IMR-90 (cell line): ENCODE data around the gene ADAM12. TPM values are rescaled to one million over a fixed set of nuclear protein-coding genes. Genes with fewer than 3 reads are reported as not detected.

Experiments
- ATAC-seq: fragments of 200-7000 bp; cut with Tn5 transposase; 2 replicates; pipeline ENCODE4 v1.9.1; 2020; ENCODE audit warnings: low read depth, mild to moderate bottlenecking, moderate library complexity
- BruUV-seq: library from RNA; stranded (reverse); fragments of 400-500 nt; replicated peaks from 2 replicates; lab custom pipeline; 2021; lab: Mats Ljungman, UMichigan
- CTCF ChIA-PET: fragments of 300-600 bp; formaldehyde crosslinking; extraction: SDS; loops from one replicate; lab custom pipeline; 2021; ENCODE audit warnings: antibody characterized with exemption; lab: Yijun Ruan, JAX
- POLR2A ChIA-PET: fragments of 300-600 bp; sonication (Branson Sonifier 250); formaldehyde crosslinking; loops from one replicate; lab custom pipeline; 2022; ENCODE audit warnings: antibody characterized with exemption; ENCODE audit not compliant: unreplicated experiment; lab: Charles Lee
- DNase-seq: peaks from one replicate; pipeline ENCODE4 v3.0.0; 2013
- H2AFZ ChIP-seq: replicated peaks from 2 replicates; pipeline ENCODE3; 2013; ENCODE audit warnings: low read length, mild to moderate bottlenecking; ENCODE audit not compliant: poor library complexity
- H2AK5ac ChIP-seq: 2 replicates; pipeline ENCODE4 v1.6.1; 2013; ENCODE audit warnings: low read depth, low read length, inconsistent platforms
- H2AK9ac ChIP-seq: replicated peaks from 2 replicates; pipeline ENCODE3; 2013; ENCODE audit warnings: mild to moderate bottlenecking, low read depth, low read length, moderate library complexity; ENCODE audit not compliant: poor library complexity
- H2BK120ac ChIP-seq: 2 replicates; pipeline ENCODE4 v1.6.1; 2013; ENCODE audit warnings: low read depth, low read length, inconsistent platforms
- H2BK15ac ChIP-seq: 3 replicates; pipeline ENCODE4 v1.6.1; 2013; ENCODE audit warnings: low read depth, low read length, inconsistent platforms
- H2BK20ac ChIP-seq: 2 replicates; pipeline ENCODE4 v1.6.1; 2013; ENCODE audit warnings: low read depth, mild to moderate bottlenecking, inconsistent platforms, low read length, moderate library complexity
- H2BK5ac ChIP-seq: 2 replicates; pipeline ENCODE4 v1.6.1; 2013; ENCODE audit warnings: mild to moderate bottlenecking, low read depth, low read length, inconsistent platforms; ENCODE audit not compliant: poor library complexity, severe bottlenecking
- H3K14ac ChIP-seq: replicated peaks from 2 replicates; pipeline ENCODE4 v1.6.1; 2013; ENCODE audit warnings: low read depth, low read length, inconsistent platforms
- H3K18ac ChIP-seq: 2 replicates; pipeline ENCODE4 v1.6.1; 2013; ENCODE audit warnings: low read depth, low read length, control low read depth
- H3K23ac ChIP-seq: 2 replicates; pipeline ENCODE4 v1.6.1; 2013; ENCODE audit warnings: low read depth, low read length, inconsistent platforms
- H3K27ac ChIP-seq: 2 replicates; pipeline ENCODE4 v1.5.1; 2013; ENCODE audit warnings: mild to moderate bottlenecking, control low read depth, low read length; ENCODE audit not compliant: insufficient read depth
- H3K27me3 ChIP-seq: 2 replicates; pipeline ENCODE4 v1.6.1; 2013; ENCODE audit warnings: low read length; ENCODE audit not compliant: control insufficient read depth, insufficient read depth
- H3K36me3 ChIP-seq: 2 replicates; pipeline ENCODE4 v1.6.1; 2013; ENCODE audit warnings: low read length, mixed read lengths; ENCODE audit not compliant: control insufficient read depth, insufficient read depth
- H3K4ac ChIP-seq: 2 replicates; pipeline ENCODE4 v1.6.1; 2013; ENCODE audit warnings: low read depth, low read length, inconsistent platforms
- H3K4me1 ChIP-seq: 2 replicates; pipeline ENCODE4 v1.6.1; 2013; ENCODE audit warnings: low read length, mixed read lengths; ENCODE audit not compliant: control insufficient read depth, insufficient read depth
- H3K4me2 ChIP-seq: 2 replicates; pipeline ENCODE4 v1.6.1; 2013; ENCODE audit warnings: low read depth, mild to moderate bottlenecking, control low read depth, low read length, moderate library complexity
- H3K4me3 ChIP-seq: 2 replicates; pipeline ENCODE4 v1.5.1; 2013; ENCODE audit warnings: low read depth, mild to moderate bottlenecking, control low read depth, low read length, moderate library complexity; ENCODE audit not compliant: insufficient read depth
- H3K56ac ChIP-seq: 2 replicates; pipeline ENCODE4 v1.6.1; 2013; ENCODE audit warnings: low read length, inconsistent platforms; ENCODE audit not compliant: insufficient read depth; ENCODE audit errors: extremely low read depth
- H3K79me1 ChIP-seq, 2 experiments: 2 replicates each; pipeline ENCODE4 v1.6.1; 2013; ENCODE audit warnings: low read length in 2 of 2, inconsistent platforms in 1 of 2, low read depth in 1 of 2
- H3K9ac ChIP-seq: 2 replicates; pipeline ENCODE4 v1.6.1; 2013; ENCODE audit warnings: low read depth, low read length, control low read depth
- H3K9me1 ChIP-seq: 2 replicates; pipeline ENCODE4 v1.6.1; 2013; ENCODE audit warnings: low read length, inconsistent platforms; ENCODE audit not compliant: insufficient read depth
- H3K9me3 ChIP-seq: 2 replicates; pipeline ENCODE4 v1.6.1; 2013; ENCODE audit warnings: low read length; ENCODE audit not compliant: control insufficient read depth, insufficient read depth
- H4K20me1 ChIP-seq: 2 replicates; pipeline ENCODE4 v1.6.1; 2013; ENCODE audit warnings: low read length, inconsistent platforms; ENCODE audit not compliant: insufficient read depth
- H4K5ac ChIP-seq: 2 replicates; pipeline ENCODE4 v1.6.1; 2013; ENCODE audit warnings: mild to moderate bottlenecking, low read depth, low read length, control low read depth
- H4K8ac ChIP-seq, 2 experiments: 2 replicates each; pipeline ENCODE4 v1.6.1; 2013; ENCODE audit warnings: low read depth in 2 of 2, low read length in 2 of 2, control low read depth in 1 of 2, inconsistent platforms in 1 of 2
- H4K91ac ChIP-seq: 2 replicates; pipeline ENCODE4 v1.6.1; 2013; ENCODE audit warnings: low read depth, low read length, inconsistent platforms; ENCODE audit not compliant: insufficient read depth
- CHD1 ChIP-seq: IDR thresholded peaks from 2 replicates; pipeline ENCODE4 v1.6.1; 2012; ENCODE audit warnings: low read depth, low read length, improper control_type of control experiment
- CTCF ChIP-seq: conservative IDR thresholded peaks from 2 replicates; pipeline ENCODE4 v1.5.1; 2012; ENCODE audit warnings: mild to moderate bottlenecking, low read depth, low read length, improper control_type of control experiment
- POLR2A ChIP-seq: IDR thresholded peaks from 2 replicates; pipeline ENCODE4 v1.6.1; 2012; ENCODE audit warnings: mild to moderate bottlenecking, low read depth, low read length
- RCOR1 ChIP-seq: IDR thresholded peaks from 2 replicates; pipeline ENCODE4 v1.6.1; 2012; ENCODE audit warnings: mild to moderate bottlenecking, low read length, improper control_type of control experiment; ENCODE audit not compliant: insufficient replicate concordance
- WGBS, 2 experiments: methylation state at CpG; one replicate each; pipeline versions ENCODE4 v1.1.5 to v1.1.7; 2013; ENCODE audit warnings: missing lambda C conversion rate in 2 of 2; ENCODE audit not compliant: insufficient read length in 1 of 2; ENCODE audit errors: extremely low coverage in 2 of 2; 5-methylcytosine and 5-hydroxymethylcytosine counted together
- dilution Hi-C: fragments of 300-500 bp; cut with HindIII; formaldehyde crosslinking; loops from one replicate; pipeline ENCODE4 v1.14.3; 2018; ENCODE audit warnings: low sequenced_read_pairs; ENCODE audit not compliant: unreplicated experiment
- in situ Hi-C: fragments of 300-500 bp; cut with MboI; formaldehyde crosslinking; loops from 3 replicates; pipeline ENCODE4 v1.14.3; 2019; ENCODE audit warnings: low sequenced_read_pairs, inconsistent platforms, mixed read lengths
- intact Hi-C: fragments of 100-400 bp; cut with micrococcal nuclease; formaldehyde crosslinking; loops from 2 replicates; pipeline ENCODE4 v1.10.0; 2022
- polyA plus RNA-seq, 3 experiments: library from polyadenylated mRNA; depleted of rRNA; stranded (reverse); fragments of >200 nt; gene quantifications; 2 replicates each; pipeline ENCODE4 v1.2.3, GENCODE V29; 2012; ENCODE audit warnings: low replicate concordance in 1 of 3
- total RNA-seq: library from RNA; depleted of rRNA; stranded (reverse); fragments of >200 nt; gene quantifications from 2 replicates; pipeline ENCODE4 v1.2.3, GENCODE V29; 2012
- TF ChIP-seq, protein P1 (sequence below): fragments of 150-350 bp; IDR thresholded peaks from 2 replicates; pipeline ENCODE4 v1.6.1; 2016; ENCODE audit warnings: low read depth, mild to moderate bottlenecking, low read length, moderate library complexity, borderline replicate concordance

ADAM12 gene
- total and polyA plus RNA-seq, 2 of the 4 experiments (the other 2 are of a cell fraction) = 9.6 to 10.2 TPM

GRCh38 chr10:126181626-126182025 lies 206.7 kb downstream of the ADAM12 start:
- no TSS peak for BruUV-seq
- H3K23ac ChIP-seq = no peak overlapping the region
- no peak overlapping the region for H2BK120ac ChIP-seq
- H2AFZ ChIP-seq = no peak overlapping the region
- no peak overlapping the region for H3K27ac ChIP-seq
- no peak overlapping the region for H3K56ac ChIP-seq
- H3K27me3 ChIP-seq = no peaks in the 10 kb centered on the region
- POLR2A ChIA-PET = no interaction called here
- no peak overlapping the region for H3K18ac ChIP-seq
- intact Hi-C loops (no loop called here), in situ Hi-C loops (no loop called here), dilution Hi-C loops (no loop called here)
- no peak overlapping the region for H3K9ac ChIP-seq
- H3K4me1 ChIP-seq = peaks cover 3% of the 10 kb centered on the region
- no peak overlapping the region for H4K91ac ChIP-seq
- H2AK9ac ChIP-seq = no peak overlapping the region
- no peaks in the 10 kb centered on the region for H3K36me3 ChIP-seq
- ATAC-seq (no peak; the same call in 1 of the 2 replicates), DNase-seq (no peak)
- H3K4ac ChIP-seq = no peak overlapping the region
- no peak overlapping the region for H2BK5ac ChIP-seq
- H4K8ac ChIP-seq = no peak overlapping the region
- H2BK20ac ChIP-seq = no peak overlapping the region
- H3K79me1 ChIP-seq = no peaks in the 10 kb centered on the region
- H4K5ac ChIP-seq = no peak overlapping the region
- H3K9me3 ChIP-seq = no peaks in the 10 kb centered on the region
- H3K14ac ChIP-seq = no peak overlapping the region
- no peaks in the 10 kb centered on the region for H4K20me1 ChIP-seq
- no peak overlapping the region for H3K4me2 ChIP-seq
- no peak overlapping the region for H2BK15ac ChIP-seq
- WGBS, 2 experiments = 20% methylated on average over 2 of the region's 6 CpGs; no CpG with 5 or more reads in 1 of the 2 experiments
- CTCF ChIA-PET = no interaction called here
- TF ChIP-seq CTCF = no peak
- TF ChIP-seq POLR2A = no peak
- TF ChIP-seq, protein P1, sequence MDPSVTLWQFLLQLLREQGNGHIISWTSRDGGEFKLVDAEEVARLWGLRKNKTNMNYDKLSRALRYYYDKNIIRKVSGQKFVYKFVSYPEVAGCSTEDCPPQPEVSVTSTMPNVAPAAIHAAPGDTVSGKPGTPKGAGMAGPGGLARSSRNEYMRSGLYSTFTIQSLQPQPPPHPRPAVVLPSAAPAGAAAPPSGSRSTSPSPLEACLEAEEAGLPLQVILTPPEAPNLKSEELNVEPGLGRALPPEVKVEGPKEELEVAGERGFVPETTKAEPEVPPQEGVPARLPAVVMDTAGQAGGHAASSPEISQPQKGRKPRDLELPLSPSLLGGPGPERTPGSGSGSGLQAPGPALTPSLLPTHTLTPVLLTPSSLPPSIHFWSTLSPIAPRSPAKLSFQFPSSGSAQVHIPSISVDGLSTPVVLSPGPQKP = no peak
- no peak for TF ChIP-seq RCOR1
- TF ChIP-seq CHD1 = no peak
- no peak overlapping the region for H2AK5ac ChIP-seq
- H3K9me1 ChIP-seq = no peaks in the 10 kb centered on the region
- H3K4me3 ChIP-seq = no peak overlapping the region
